ENCODE measurements around the gene DUSP14. TPM values are rescaled to one million over a fixed set of nuclear protein-coding genes. Genes with fewer than 3 reads are reported as not detected.

The DUSP14 gene
- total and polyA plus RNA-seq, 2 of the 8 experiments (the other 6 are each of a cell fraction or from before 2014, with no cell fraction given): 22.1 to 37.9 TPM

GRCh38 chr17:37512442-37513068 lies 22.9 kb downstream of the DUSP14 start (continued):
- TF ChIP-seq FOSL1 (IDR thresholded peaks at IDR 0.05; ENCODE audit: insufficient read depth, low read depth, low read length) (no peak), RNF2 (IDR thresholded peaks at IDR 0.05; ENCODE audit: borderline replicate concordance, low read depth, low read length, missing control alignments, poor library complexity, severe bottlenecking) (no peak), POLR2A (IDR thresholded peaks at IDR 0.05; ENCODE audit: control extremely low read depth in 1 of 2, low read depth in 2 of 2, low read length in 2 of 2) (no peak), SIN3A (conservative IDR thresholded peaks at IDR 0.05 in 1 of 2, IDR thresholded peaks at IDR 0.05 in 1 of 2; ENCODE audit: low read depth in 1 of 2, low read length in 2 of 2) (no peak), CHD7 (IDR thresholded peaks at IDR 0.05; ENCODE audit: insufficient replicate concordance, low read length) (no peak)
